Neutrophil (primary cell): ENCODE results near the gene BAIAP3.
"Not testable (repeated sequence)": the region's sequence is repeated elsewhere in the genome, so short reads cannot be mapped to it uniquely, and the experiment has no call there.

ENCODE experiments used
- H3K27ac ChIP-seq: fragments of 200-600 bp; sonication (generic); 2 replicates; pipeline ENCODE4 v1.5.1; 2016; ENCODE audit warnings: mild to moderate bottlenecking, moderate library complexity
- H3K27me3 ChIP-seq: fragments of 200-600 bp; sonication (generic); 2 replicates; pipeline ENCODE4 v1.6.0; 2016; ENCODE audit warnings: mild to moderate bottlenecking
- H3K36me3 ChIP-seq: fragments of 200-600 bp; sonication (generic); 2 replicates; pipeline ENCODE4 v1.5.1; 2017
- H3K4me1 ChIP-seq, 2 experiments: fragments of 200-600 bp in 1 of 2; sonication (generic) in 1 of 2; 1 replicate in 1 of 2; 2 replicates in 1 of 2; pipeline versions ENCODE4 v1.5.1 to v1.6.1; 2013 to 2016; ENCODE audit warnings: low read depth in 1 of 2, low read length in 1 of 2, mild to moderate bottlenecking in 1 of 2, moderate library complexity in 1 of 2; ENCODE audit not compliant: control insufficient read depth in 1 of 2, insufficient read depth in 1 of 2
- H3K4me3 ChIP-seq, 2 experiments: fragments of 200-600 bp in 1 of 2; sonication (generic) in 1 of 2; 1 replicate in 1 of 2; 2 replicates in 1 of 2; pipeline ENCODE4 v1.5.1; 2013 to 2016; ENCODE audit warnings: low read depth in 1 of 2, low read length in 1 of 2, mild to moderate bottlenecking in 1 of 2, moderate library complexity in 1 of 2
- H3K9me3 ChIP-seq: fragments of 200-600 bp; sonication (generic); 2 replicates; pipeline ENCODE4 v1.5.1; 2016
- CTCF ChIP-seq: fragments of 200-600 bp; sonication (generic); IDR thresholded peaks from 2 replicates; pipeline ENCODE4 v1.5.1; 2016; ENCODE audit warnings: antibody characterized with exemption

The BAIAP3 gene

GRCh38 chr16:1291576-1291974 is 41.9 kb upstream of the BAIAP3 start:
- Histone ChIP-seq H3K9me3 (no peaks in the 10 kb centered on the region), H3K27ac (no peak overlapping the region), H3K36me3 (no peaks in the 10 kb centered on the region), H3K27me3 (peaks cover 73% of the 10 kb centered on the region), H3K4me3 (no peak overlapping the region), H3K4me1 (peaks cover 0 to 4% of the 10 kb centered on the region in 2 experiments)
- no peak for TF ChIP-seq CTCF

GRCh38 chr16:1292208-1292607 is 41.2 kb upstream of the BAIAP3 start:
- H3K36me3 ChIP-seq, H3K9me3 ChIP-seq, H3K27ac ChIP-seq, H3K4me1 ChIP-seq, H3K4me3 ChIP-seq: not testable (repeated sequence)
- H3K27me3 ChIP-seq = peaks cover 67% of the 10 kb centered on the region

GRCh38 chr16:1292808-1293207 is 40.6 kb upstream of the BAIAP3 start:
- peaks cover 61% of the 10 kb centered on the region for H3K27me3 ChIP-seq
- H3K4me3 ChIP-seq, H3K27ac ChIP-seq, H3K4me1 ChIP-seq, H3K36me3 ChIP-seq, H3K9me3 ChIP-seq: not testable (repeated sequence)

GRCh38 chr16:1293921-1294656 is 39.4 kb upstream of the BAIAP3 start:
- Histone ChIP-seq H3K4me3 (no peak overlapping the region), H3K36me3 (no peaks in the 10 kb centered on the region), H3K27me3 (peaks cover 48% of the 10 kb centered on the region), H3K9me3 (no peaks in the 10 kb centered on the region), H3K4me1 (peaks cover 0 to 4% of the 10 kb centered on the region in 2 experiments), H3K27ac (no peak overlapping the region)
- TF ChIP-seq CTCF = no peak

GRCh38 chr16:1295465-1295864 is 38.0 kb upstream of the BAIAP3 start:
- no peaks in the 10 kb centered on the region for H3K36me3 ChIP-seq
- peaks cover 45% of the 10 kb centered on the region for H3K27me3 ChIP-seq
- no peak overlapping the region for H3K4me3 ChIP-seq
- no peak for TF ChIP-seq CTCF
- no peaks in the 10 kb centered on the region for H3K9me3 ChIP-seq
- H3K4me1 ChIP-seq = no peaks in the 10 kb centered on the region
- H3K27ac ChIP-seq = no peak overlapping the region

- H3K27me3 ChIP-seq = peaks cover 45% of the 10 kb centered on the region
- H3K4me1 ChIP-seq, H3K4me3 ChIP-seq, H3K27ac ChIP-seq, H3K9me3 ChIP-seq, H3K36me3 ChIP-seq: not testable (repeated sequence)
Observed at GRCh38 chr16:1296688-1297017, 36.8 kb upstream of the BAIAP3 start.

GRCh38 chr16:1297018-1297696 is 36.3 kb upstream of the BAIAP3 start:
- no peak overlapping the region for H3K4me3 ChIP-seq
- no peak overlapping the region for H3K27ac ChIP-seq
- peaks cover 45% of the 10 kb centered on the region for H3K27me3 ChIP-seq
- no peaks in the 10 kb centered on the region for H3K9me3 ChIP-seq
- no peaks in the 10 kb centered on the region for H3K36me3 ChIP-seq
- TF ChIP-seq CTCF = no peak
- H3K4me1 ChIP-seq = peaks cover 0 to 8% of the 10 kb centered on the region in 2 experiments
